GM12864 (cell line): ENCODE results near the gene EXOC3.

Experiments
- DNase-seq: peaks from one replicate; pipeline ENCODE4 v3.0.0-alpha.2; 2011; ENCODE audit warnings: low read depth
- H3K4me3 ChIP-seq: 2 replicates; pipeline ENCODE4 v1.5.1; 2011; ENCODE audit warnings: mild to moderate bottlenecking, low read depth, low read length, control low read depth
- TF ChIP-seq, protein P1 (sequence below): IDR thresholded peaks from 2 replicates; pipeline ENCODE4 v1.5.1; 2011; ENCODE audit warnings: low read depth, mild to moderate bottlenecking, moderate library complexity, low read length, control low read depth, inconsistent platforms; ENCODE audit errors: missing control alignments

Gene EXOC3

GRCh38 chr5:476102-476813 lies 33.3 kb downstream of the EXOC3 start:
- TF ChIP-seq, protein P1, sequence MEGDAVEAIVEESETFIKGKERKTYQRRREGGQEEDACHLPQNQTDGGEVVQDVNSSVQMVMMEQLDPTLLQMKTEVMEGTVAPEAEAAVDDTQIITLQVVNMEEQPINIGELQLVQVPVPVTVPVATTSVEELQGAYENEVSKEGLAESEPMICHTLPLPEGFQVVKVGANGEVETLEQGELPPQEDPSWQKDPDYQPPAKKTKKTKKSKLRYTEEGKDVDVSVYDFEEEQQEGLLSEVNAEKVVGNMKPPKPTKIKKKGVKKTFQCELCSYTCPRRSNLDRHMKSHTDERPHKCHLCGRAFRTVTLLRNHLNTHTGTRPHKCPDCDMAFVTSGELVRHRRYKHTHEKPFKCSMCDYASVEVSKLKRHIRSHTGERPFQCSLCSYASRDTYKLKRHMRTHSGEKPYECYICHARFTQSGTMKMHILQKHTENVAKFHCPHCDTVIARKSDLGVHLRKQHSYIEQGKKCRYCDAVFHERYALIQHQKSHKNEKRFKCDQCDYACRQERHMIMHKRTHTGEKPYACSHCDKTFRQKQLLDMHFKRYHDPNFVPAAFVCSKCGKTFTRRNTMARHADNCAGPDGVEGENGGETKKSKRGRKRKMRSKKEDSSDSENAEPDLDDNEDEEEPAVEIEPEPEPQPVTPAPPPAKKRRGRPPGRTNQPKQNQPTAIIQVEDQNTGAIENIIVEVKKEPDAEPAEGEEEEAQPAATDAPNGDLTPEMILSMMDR: no peak
- no peak for DNase-seq

GRCh38 chr5:476814-477175 lies 33.8 kb downstream of the EXOC3 start:
- H3K4me3 ChIP-seq: no peak overlapping the region
- TF ChIP-seq, protein P1: no peak
- DNase-seq: no peak

More at GRCh38 chr5:476102-476813, 33.3 kb downstream of the EXOC3 start:
- H3K4me3 ChIP-seq: no peak overlapping the region

DNA sequence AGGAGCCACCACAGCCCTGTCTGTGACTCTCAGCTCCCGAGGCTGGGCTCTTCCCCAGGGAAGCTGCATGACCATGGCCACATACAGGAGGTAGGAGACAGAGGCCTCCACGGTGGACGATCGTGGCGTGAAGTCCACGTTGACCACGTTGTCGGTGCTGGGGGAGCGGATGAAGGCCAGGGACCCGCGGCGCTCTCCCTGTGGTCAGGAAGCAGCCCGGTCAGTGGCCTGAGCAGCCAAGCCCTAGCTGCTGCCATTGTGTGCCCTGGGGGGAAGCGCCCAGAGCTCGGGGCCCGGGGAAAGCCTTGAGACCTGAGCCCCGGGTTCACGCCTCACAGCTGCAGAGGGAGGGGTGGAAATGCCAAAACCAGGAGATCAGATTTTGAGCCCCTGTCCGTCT lies 34.3 kb downstream of the EXOC3 start:
- TF ChIP-seq, protein P1: no peak
- H3K4me3 ChIP-seq: no peak overlapping the region
- DNase-seq: no peak

- H3K4me3 ChIP-seq: no peak overlapping the region
- DNase-seq: no peak
- TF ChIP-seq, protein P1: no peak
Observed at GRCh38 chr5:477871-478270, 34.9 kb downstream of the EXOC3 start.

DNA sequence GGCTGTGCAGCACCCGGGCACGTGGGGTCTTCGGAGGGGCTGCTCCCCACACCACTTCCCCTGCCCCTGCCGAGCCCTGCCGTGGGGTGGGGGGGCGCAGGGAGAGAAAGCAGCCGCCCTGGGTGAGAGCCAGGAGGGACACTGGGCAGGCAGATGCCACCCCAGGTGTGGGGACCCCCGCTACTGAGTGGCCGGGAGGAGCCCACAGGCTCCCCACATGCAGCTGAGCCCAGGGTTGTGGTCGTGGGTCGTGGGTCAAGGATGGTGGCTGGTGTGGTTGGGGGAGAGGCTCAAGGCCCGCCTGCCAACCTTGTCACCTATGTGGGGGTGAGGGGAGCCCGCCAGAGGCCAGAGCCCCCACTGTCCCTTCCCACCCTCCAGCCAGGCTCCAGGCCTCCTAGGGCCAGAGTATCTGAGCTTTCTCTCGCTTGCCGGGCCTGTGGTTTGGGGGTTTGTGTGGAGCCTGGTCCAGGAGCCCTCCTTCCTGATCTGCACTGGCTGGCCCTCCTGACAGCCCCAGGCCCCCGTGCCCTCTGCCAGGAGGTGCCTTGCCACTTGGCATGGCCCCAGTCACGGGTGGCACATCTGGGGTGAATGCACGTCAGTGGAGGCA lies 35.5 kb downstream of the EXOC3 start:
- TF ChIP-seq, protein P1: no peak

DNA sequence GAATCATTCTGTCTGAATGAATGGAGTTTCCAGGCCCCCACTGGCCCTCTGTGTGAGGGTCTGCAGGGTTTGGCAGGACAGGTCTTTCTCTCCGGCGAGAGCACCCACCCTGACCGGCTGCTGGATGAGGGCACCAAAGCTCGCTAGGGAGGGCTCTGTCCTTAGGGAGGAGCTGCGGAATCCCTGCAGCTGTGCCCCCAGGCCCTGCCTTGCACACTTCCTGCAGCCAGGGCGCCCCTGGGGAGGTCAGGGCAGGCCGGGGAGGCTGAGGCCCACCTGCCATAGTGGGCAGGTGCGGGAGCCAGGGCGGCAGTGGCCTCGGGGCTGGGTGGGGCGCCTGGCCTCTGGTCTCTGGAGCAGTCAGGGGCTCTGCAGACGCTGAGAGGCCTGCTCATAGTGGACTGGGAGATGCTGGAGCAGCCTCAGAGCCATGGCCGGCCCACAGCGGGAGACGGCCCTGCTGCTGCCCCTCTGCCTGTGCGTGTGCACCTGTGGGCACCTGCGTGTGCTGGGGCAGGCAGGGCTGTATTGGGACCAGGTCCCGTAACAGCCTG lies 36.1 kb downstream of the EXOC3 start:
- DNase-seq: no peak
- H3K4me3 ChIP-seq: no peak overlapping the region
- TF ChIP-seq, protein P1: no peak

More for the DNA sequence above, 35.5 kb downstream of the EXOC3 start:
- DNase-seq: no peak
- no peak overlapping the region for H3K4me3 ChIP-seq
